GM21423 (cell line): Measurements from ENCODE around the gene TMBIM6.
A peak's percentile ranks its signal among the peaks of the same experiment; 100 is the strongest.
"Not testable (repeated sequence)": the region's sequence is repeated elsewhere in the genome, so short reads cannot be mapped to it uniquely, and the experiment has no call there.

Experiments
- ATAC-seq: cut with Tn5 transposase; IDR thresholded peaks from one replicate; pipeline ENCODE4 v1.9.1; 2021; ENCODE audit warnings: mild to moderate bottlenecking, moderate library complexity; ENCODE audit not compliant: unreplicated experiment

TMBIM6 gene

DNA sequence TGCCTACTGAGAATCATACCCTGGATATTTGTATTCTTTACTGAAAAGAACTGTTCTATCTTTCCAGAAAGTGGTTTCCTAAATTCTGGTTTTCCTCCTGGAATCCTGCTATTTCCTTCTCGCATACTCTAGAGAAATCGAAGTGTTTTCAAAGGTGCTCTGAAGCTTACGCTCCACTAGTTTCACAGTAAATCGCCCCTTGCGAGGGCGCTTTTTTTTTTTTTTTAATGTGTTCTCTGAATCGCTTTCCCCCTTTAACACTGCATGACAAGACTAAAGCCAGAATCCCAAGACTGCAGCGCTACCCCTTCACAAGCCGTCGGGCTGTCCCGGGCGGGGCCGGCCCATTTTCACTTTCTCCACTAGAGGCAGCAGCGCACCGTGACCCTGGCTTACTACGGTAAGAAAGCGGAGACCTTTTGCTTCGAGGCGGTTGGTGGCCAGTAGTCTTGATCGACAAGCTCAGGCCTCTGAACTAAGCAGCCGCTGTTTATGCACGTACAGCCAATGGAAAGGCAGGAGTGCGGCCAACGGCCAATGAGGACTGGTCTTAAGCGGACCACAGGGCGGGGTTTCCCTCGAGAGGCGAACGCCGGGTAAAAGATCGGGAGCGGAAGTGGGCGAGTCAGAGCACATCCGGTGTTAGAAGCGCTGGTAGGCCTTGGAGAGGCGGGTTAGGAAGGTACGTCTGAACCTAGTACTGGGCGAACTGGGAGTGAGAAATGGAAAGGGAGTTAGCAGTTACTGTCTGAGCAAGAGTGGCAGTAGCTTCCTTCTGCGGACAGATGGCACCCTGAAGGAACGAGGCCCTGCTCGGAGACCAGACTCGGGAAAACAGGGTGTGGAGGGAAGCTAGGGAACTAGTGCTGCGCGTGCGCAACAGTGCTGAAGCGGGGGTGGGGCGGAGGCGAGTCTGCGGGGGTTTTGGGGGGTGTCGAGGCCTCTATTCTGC lies at the start of gene TMBIM6:
TSS of gene TMBIM6 (plus strand) at position 628 of the 952 bp plus-strand sequence. CDS start 10,937 bp downstream, outside the sequence.
- peak; percentile 95 for ATAC-seq

GRCh38 chr12:49692851-49693250 lies 48.5 kb upstream of the TMBIM6 start:
- ATAC-seq, result no peak

- ATAC-seq, result no peak
Measured at GRCh38 chr12:49693931-49694444, 47.4 kb upstream of the TMBIM6 start.

- no peak for ATAC-seq
Measured at GRCh38 chr12:49696723-49697122, 44.6 kb upstream of the TMBIM6 start.

- no peak for ATAC-seq
Measured at GRCh38 chr12:49697808-49698207, 43.5 kb upstream of the TMBIM6 start.

DNA sequence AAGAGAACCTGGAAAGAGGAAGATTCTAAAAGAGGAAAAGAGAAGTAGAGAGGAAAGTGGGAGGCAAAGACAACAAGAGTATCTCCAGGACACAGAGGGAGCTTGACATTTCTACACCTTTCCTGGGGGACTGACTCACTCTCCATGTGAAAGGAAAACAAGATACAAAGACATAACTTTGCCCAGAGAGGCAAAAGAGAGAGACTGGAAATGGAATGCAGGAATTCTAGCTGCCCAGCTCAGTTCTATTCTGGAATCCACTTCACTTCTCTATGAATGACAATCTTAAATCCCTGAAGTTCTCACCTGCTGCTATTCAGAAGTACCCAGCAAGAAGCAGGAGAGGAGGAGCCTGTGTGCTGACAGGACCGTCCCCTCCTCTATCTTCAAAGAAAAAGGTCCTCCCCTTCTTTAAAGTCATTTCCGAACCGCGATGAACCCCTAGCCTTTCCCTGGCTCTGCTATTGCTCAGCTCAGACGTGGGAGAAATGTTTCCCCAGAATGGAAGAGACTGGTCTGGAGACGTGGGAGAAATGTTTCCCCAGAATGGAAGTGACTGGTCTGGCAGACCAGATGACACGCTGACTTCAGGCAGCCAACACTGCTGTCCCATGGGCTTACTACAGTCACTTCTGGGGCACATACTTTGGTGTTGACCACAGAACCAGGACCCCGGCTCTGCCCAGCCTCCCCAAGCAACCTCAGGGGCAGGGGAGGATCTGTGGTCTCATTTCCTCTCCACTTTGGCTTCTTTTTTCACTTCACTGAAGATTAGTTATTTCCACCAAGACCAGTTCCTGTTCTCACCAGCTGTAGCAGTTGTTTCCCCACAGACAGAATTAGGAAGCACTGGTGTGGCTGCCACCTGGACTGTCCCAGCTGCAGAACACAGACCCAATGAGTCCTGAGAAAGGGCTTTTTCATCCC lies 42.5 kb upstream of the TMBIM6 start:
- peak; percentile 72 for ATAC-seq

GRCh38 chr12:49702009-49702408 lies 39.3 kb upstream of the TMBIM6 start:
- no peak for ATAC-seq

GRCh38 chr12:49702676-49703215 lies 38.6 kb upstream of the TMBIM6 start:
- no peak for ATAC-seq

DNA sequence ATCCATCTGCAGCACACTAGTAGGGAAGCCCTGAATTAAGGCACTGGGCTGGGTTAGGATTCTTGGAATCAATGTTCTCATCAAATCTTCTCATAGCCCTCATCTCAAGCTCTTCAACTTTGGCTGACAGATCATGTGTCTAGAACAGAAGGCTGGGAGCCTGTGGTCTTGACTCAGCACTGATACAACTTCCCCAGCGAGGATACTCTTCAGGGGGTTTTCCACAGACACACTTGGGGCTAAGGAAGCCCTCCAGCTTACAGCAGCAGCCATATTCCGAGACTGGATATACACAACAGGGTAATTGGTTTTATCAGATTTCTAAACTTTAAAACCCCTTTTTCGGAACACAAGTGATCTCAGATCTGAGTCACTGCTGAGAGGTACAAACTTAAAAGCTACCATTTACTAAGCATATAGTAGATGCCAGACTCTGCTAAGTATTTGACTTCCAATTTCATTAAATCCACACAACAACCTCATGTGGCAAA lies 37.7 kb upstream of the TMBIM6 start:
- ATAC-seq, result no peak

- peak; percentile 24 for ATAC-seq
Measured at GRCh38 chr12:49705479-49706134, 35.8 kb upstream of the TMBIM6 start.

GRCh38 chr12:49706351-49707127 lies 34.8 kb upstream of the TMBIM6 start:
- ATAC-seq, result no peak

DNA sequence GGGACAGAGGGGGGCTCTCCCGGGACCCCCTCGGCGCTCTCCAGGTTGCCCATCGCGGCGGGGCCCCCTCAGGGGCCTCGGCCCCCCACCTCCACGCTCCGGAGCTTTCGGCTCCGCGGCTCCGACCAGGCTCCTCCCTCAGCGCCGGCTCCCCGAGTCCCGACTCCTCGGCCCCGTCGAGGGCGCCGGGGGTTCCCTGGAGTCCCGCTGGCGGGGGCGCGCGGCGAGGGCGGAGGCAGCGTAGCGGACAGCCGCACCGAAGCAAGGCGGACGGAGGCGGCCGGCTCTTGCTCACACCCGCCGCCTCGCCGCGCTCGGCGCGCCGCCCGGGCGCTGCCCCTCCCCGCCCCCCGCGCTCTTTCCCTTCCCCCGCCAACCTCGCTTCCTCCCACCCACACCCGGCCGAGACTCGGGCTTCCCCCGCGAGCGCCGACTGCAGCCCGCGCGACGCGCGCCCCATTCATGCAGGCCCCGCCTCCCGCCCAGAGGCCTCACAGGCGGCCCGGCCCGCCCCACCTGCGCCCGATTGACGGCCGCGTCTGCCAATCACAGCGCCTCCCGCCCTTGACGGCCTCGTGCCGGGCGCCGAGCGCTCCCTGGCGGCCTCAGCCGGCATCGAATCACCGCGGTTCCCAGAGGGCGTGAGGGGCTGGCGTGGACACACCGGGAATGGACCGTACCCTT lies 34.1 kb upstream of the TMBIM6 start, which contains the start of gene FMNL3:
TSS of gene FMNL3 (minus strand) at position 278 of the 684 bp plus-strand sequence. CDS start at position 53, 225 bp downstream.
- ATAC-seq, result peak; percentile 84

GRCh38 chr12:49707812-49708147 lies 33.6 kb upstream of the TMBIM6 start:
- no peak for ATAC-seq

GRCh38 chr12:49708851-49709250 lies 32.5 kb upstream of the TMBIM6 start:
- ATAC-seq, result no peak

- ATAC-seq, result not testable (repeated sequence)
Measured at GRCh38 chr12:49713952-49714351, 27.4 kb upstream of the TMBIM6 start.

DNA sequence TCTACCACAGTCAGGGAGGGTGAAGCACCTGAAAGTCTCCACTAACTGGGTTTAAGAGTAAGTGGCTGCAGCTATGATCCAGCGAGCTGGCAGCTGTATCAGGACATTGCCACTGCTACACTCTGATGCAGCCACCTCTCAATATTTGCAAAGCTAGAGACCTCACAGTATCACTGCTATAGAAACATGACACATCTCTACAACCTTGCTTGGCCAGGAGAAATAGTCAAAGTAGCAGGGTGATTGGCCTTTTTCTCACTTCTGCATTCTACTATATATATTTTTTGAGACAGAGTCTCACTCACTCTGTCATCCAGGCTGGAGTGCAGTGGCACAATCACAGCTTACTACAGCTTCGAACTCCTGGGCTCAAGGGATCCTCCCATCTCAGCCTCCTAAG lies 24.8 kb upstream of the TMBIM6 start:
- peak; percentile 51 for ATAC-seq

- not testable (repeated sequence) for ATAC-seq
Measured at GRCh38 chr12:49717800-49718199, 23.6 kb upstream of the TMBIM6 start.

DNA sequence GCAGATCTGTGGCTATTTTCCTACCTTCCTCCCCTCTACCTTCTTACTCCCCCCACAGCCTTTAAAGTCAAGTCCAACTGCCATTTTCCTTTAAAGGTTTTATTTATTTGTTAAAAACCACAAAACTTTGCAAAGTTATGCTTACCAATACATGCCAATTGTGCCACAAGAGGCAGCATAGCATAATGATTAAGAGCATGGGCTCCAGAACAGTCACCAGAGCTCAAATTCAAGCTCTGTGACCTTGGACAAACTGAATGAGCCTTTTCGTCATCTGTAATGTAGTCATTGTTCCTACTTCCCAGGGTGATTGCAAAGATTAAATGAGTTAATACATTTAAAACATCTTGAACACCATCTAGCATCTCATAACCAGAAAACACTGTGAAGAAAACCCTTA lies 21.1 kb upstream of the TMBIM6 start:
- no peak for ATAC-seq

- ATAC-seq, result not testable (repeated sequence)
Measured at GRCh38 chr12:49721355-49721754, 20.0 kb upstream of the TMBIM6 start.
